ENCODE data around the gene FRK.

- TF ChIP-seq POLR2A (IDR thresholded peaks at IDR 0.05; ENCODE audit: low read depth, low read length): no peak
- no peak for TF ChIP-seq TAF1 (IDR thresholded peaks at IDR 0.05; ENCODE audit: borderline replicate concordance, low read depth, low read length)
Observed at GRCh38 chr6:116073765-116074440, 13.2 kb upstream of the FRK start.

Data from GM12892 (cell line).